ENCODE measurements around the gene ATF7. TPM values are rescaled to one million over a fixed set of nuclear protein-coding genes. Genes with fewer than 3 reads are reported as not detected.

ATF7 gene
- total RNA-seq, 2 experiments from 2014 or later: 13.3 to 14.3 TPM

DNA sequence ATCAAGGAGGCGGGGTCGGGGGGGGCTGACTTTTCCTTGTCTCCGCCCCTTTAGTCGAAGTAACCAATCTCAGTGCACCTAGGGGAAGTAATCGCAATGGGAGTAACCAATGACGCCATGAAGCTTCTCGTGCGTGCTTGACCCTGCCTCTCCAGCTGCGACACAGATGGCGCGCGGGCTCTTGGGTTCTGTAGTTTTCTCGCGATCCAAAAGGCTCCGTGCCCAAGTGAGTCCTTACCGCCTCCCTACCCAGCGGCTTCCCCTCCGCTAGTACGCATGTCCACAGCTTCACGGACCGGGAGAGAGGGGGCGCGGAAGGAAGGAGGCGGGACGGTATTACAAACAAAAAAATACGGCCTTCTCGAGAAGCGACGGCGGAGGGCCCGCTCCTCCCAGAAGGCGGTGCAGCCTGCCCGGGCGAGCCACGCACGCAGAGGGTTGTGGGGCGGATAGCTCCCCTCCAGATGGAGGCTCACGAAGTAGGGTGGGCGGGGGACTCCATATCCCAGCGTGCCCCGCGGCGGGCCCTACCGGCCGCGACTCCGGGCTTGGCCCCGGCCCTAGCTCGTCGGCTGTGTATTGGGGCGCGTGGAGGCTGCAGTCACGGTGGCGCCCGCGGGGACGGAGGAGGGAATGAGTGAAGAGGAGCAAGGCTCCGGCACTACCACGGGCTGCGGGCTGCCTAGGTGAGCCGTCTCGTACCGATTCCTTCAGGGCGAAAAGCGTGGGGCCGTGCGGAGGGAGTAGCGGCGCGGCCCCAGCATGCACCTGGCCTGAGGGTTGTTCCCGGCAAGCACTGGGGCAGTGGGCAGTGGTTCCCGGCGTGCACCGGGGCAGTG is 125.2 kb downstream of the ATF7 start, which contains the start of gene TARBP2:
TSS of gene TARBP2 (plus strand) at position 508 of the 839 bp plus-strand sequence. CDS start at position 634, 126 bp downstream.
- CTCF ChIA-PET: interaction anchor here (0.7 to 2.9 kb wide), 7 partner anchors 8 to 180 kb away, joined by 3 to 14 read pairs (median 4); partner anchors contain the start of genes AAAS and PCBP2

DNA sequence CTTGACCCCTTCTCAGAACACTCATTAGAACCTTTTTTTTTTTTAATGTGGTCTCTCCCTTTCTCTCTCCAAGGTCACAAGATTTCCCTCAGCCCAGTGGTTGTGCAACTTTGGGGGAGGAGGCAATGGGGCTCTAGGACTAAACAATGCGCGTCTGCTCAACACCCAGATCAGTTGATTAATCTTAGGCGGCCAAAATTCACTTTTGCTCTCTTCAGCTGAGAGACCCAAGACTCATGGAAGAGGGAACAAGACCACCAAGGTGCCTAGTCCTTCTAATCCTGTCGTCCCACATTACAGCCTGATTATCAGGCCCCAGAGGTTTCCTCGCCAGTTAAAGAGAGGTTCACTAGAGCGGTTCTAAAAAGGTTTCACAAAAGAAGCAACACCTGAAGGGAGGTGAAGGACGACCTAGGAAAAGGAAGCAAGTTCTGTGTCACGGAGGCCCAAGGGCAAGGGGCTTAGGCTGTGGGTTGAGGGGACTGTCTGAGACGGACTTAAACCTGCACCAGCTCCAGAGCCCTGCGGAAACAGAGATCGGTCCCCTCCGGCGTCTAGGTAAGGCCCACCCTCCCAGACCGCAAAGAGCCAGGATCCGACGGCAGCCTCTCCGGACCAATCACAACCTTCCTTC is 125.9 kb downstream of the ATF7 start:
- Mint-ChIP-seq H3K27me3 (no peaks in the 10 kb centered on the region), H3K4me1 (ENCODE audit: low read depth) (peaks cover 48% of the 10 kb centered on the region), H3K9me3 (no peaks in the 10 kb centered on the region), H3K4me3 (peak overlapping the region; percentile 96), H3K36me3 (ENCODE audit: low read depth) (peaks cover 10% of the 10 kb centered on the region), H3K27ac (peak overlapping the region; percentile 98)
- H3K4me3 ChIP-seq (ENCODE audit: low read length): peak overlapping the region; percentile 66
- H3K36me3 ChIP-seq (ENCODE audit: insufficient read depth, low read length): peaks cover 11% of the 10 kb centered on the region
- ChIA-PET POLR2A (interaction anchor here (0.9 to 3.4 kb wide), 48 partner anchors 9 to 780 kb away, joined by 3 to 65 read pairs (median 6); partner anchors contain the start of genes AAAS, ATF7, ATP5MC2 and CALCOCO1), CTCF (interaction anchor here (0.8 to 2.9 kb wide), 6 partner anchors 9 to 180 kb away, joined by 3 to 14 read pairs (median 6); partner anchors contain the start of genes AAAS and PCBP2)
- DNase-seq (peak in 3 of 14 experiments; percentile 49 to 70 (median 67)), ATAC-seq (ENCODE audit: poor library complexity) (no peak)
- H3K4me1 ChIP-seq (ENCODE audit: insufficient read depth, low read length): peaks cover 43% of the 10 kb centered on the region
- no peaks in the 10 kb centered on the region for H3K27me3 ChIP-seq (ENCODE audit: control insufficient read depth in 1 of 2, insufficient read depth in 2 of 2, low read length in 2 of 2)
- intact Hi-C loops (cut with DNase I, micrococcal nuclease): loop anchor here (1.0 to 5.0 kb wide), 5 partner anchors 47 to 227 kb away; partner anchors contain the start of genes ATP5MC2 (in 1 of the 2), CALCOCO1 (in 1 of the 2), PCBP2 (in 1 of the 2) and PRR13 (in 1 of the 2)
- TF ChIP-seq CTCF (IDR thresholded peaks at IDR 0.05): no peak
- peak overlapping the region; percentile 87 to 97 for H3K27ac ChIP-seq (ENCODE audit: low read depth in 1 of 2, low read length in 2 of 2)
- H3K9me3 ChIP-seq (ENCODE audit: control insufficient read depth in 1 of 2, insufficient read depth in 1 of 2, low read length in 2 of 2): no peaks in the 10 kb centered on the region

More for the DNA sequence above, 125.2 kb downstream of the ATF7 start, which contains the start of gene TARBP2:
- DNase-seq (peak; percentile 90 to 100 (median 98)), ATAC-seq (ENCODE audit: poor library complexity) (peak; percentile 77)
- Mint-ChIP-seq H3K36me3 (ENCODE audit: low read depth) (peaks cover 17% of the 10 kb centered on the region), H3K9me3 (no peaks in the 10 kb centered on the region), H3K27me3 (no peaks in the 10 kb centered on the region), H3K27ac (peak within 1 kb of the TSS; percentile 98), H3K4me3 (peak within 1 kb of the TSS; percentile 96), H3K4me1 (ENCODE audit: low read depth) (peaks cover 44% of the 10 kb centered on the region)
- POLR2A ChIA-PET: interaction anchor here (0.6 to 3.4 kb wide), 50 partner anchors 8 to 1551 kb away, joined by 3 to 65 read pairs (median 5); partner anchors contain the start of genes AAAS, ATF7, ATG101 and ATP5MC2
- Histone ChIP-seq H3K4me1 (ENCODE audit: insufficient read depth, low read length) (peaks cover 43% of the 10 kb centered on the region), H3K9me3 (ENCODE audit: control insufficient read depth in 1 of 2, insufficient read depth in 1 of 2, low read length in 2 of 2) (no peaks in the 10 kb centered on the region), H3K27me3 (ENCODE audit: control insufficient read depth in 1 of 2, insufficient read depth in 2 of 2, low read length in 2 of 2) (no peaks in the 10 kb centered on the region), H3K36me3 (ENCODE audit: insufficient read depth, low read length) (peaks cover 18% of the 10 kb centered on the region), H3K27ac (ENCODE audit: low read depth in 1 of 2, low read length in 2 of 2) (peak within 1 kb of the TSS; percentile 96 to 97), H3K4me3 (ENCODE audit: low read length) (peak within 1 kb of the TSS; percentile 66)
- no peak for TF ChIP-seq CTCF (IDR thresholded peaks at IDR 0.05)
- intact Hi-C loops (cut with DNase I, micrococcal nuclease): loop anchor here (1.0 to 5.0 kb wide), 7 partner anchors 48 to 226 kb away; partner anchors contain the start of genes PCBP2 (in 2 of the 2), ATP5MC2 (in 1 of the 2), CALCOCO1 (in 1 of the 2) and PFDN5 (in 1 of the 2)

Measured in CD4-positive, alpha-beta T cell (primary cell).